Eye (tissue), 1 donor: Measurements from ENCODE around the gene CYTH3.
"Not testable (repeated sequence)": the region's sequence is repeated elsewhere in the genome, so short reads cannot be mapped to it uniquely, and the experiment has no call there.

ENCODE experiments used
- DNase-seq: peaks from one replicate; pipeline ENCODE4 v3.0.0-alpha.2; 2015

The CYTH3 gene, protein sequence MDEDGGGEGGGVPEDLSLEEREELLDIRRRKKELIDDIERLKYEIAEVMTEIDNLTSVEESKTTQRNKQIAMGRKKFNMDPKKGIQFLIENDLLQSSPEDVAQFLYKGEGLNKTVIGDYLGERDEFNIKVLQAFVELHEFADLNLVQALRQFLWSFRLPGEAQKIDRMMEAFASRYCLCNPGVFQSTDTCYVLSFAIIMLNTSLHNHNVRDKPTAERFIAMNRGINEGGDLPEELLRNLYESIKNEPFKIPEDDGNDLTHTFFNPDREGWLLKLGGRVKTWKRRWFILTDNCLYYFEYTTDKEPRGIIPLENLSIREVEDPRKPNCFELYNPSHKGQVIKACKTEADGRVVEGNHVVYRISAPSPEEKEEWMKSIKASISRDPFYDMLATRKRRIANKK

GRCh38 chr7:6272481-6273323 lies at the start of gene CYTH3:
CYTH3 (minus strand) TSS chr7:6272624; CDS start chr7:6272507, 117 bp downstream.
- DNase-seq = peak; percentile 92

- no peak for DNase-seq
Observed at GRCh38 chr7:6320791-6321190, 48.4 kb upstream of the CYTH3 start.

DNA sequence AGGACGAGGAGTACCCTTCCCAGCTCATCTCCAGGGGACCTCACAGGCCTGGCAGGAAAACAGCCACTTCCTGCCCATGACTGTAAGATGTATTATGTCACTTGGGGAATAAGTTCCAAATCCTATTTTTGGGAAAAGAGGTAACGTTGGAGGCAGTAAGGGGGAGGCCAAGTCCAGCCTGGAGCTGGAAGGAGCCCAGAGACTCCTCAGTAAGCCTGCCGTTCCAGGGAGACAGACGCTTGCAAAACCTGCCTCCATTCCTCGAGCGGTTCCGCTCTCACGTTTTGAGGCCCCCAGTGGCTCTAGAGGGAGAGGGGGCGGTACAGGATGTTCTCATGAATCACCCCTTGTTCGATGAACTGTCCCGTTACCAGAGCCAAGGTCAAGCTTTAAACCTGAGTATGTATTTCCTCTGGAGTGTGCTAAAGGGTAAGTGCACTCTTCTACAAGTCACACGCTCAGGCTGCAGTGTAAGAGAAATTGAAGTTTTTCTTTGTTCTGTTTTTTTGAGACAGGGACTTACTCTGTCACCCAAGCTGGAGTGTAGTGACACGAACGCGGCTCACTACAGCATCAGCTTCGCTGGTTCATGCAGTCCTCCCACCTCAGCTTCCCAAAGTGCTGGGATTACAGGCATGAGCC lies 45.5 kb upstream of the CYTH3 start:
- DNase-seq = peak; percentile 17

DNA sequence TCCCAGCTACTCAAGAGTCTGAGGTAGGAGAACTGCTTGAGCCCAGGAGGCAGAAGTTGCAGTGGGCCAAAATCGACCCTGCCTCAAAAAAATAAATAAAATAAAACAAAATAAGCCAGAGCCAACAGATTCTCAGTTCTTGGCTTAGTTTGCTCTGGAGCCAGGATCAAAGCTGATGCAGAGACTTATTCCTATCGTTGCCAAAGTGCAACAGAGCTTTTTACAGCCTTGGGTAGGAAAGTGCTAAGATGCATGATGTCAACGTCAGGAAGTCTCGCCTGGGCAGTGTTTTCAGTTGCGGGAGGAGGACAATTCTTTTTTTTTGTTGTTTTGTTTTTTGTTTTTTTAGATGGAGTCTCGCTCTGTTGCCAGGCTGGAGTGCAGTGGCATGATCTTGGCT lies 43.8 kb upstream of the CYTH3 start:
- DNase-seq = no peak

DNA sequence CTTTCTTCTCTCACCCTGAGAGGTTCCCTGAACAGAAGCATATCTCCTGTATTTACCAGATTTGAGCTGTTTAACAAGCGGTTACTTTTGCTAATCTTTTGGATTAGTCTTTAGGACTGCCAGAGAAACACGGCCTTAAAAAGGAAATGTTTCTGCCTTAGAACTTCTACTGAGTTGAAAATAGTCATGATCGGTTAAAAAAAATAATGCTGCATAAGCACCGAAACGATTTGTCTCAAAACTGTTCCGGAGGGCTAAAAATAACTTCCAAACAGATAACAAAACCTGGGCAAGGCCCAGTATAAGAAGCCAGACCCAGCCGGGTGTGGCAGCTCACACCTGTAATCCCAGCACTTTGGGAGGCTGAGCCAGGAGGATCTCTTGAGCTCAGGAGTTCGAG lies 43.3 kb upstream of the CYTH3 start:
- no peak for DNase-seq

- no peak for DNase-seq
Observed at GRCh38 chr7:6310271-6310993, 38.0 kb upstream of the CYTH3 start.

DNA sequence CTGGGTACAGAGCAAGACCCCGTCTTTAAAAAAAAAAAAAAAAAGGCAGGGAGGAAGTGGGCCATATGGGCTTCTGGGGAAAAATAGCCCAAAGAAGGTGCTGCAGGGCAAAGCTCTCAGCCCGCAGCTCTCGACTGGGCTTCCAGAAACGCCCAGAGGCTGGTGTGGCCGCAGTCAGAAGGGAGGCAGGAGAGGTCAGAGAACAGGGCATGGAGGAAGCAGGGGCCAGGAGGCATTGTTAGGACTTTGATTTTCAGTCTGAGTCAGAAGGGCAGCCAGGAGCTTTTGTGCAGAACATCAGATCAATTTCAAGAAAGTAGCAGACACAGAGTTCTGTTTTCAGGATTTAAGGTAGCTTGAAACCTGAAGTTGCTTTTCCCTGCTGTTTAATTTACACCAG lies 35.3 kb upstream of the CYTH3 start:
- no peak for DNase-seq

- peak; percentile 8 for DNase-seq
Observed at GRCh38 chr7:6306471-6306870, 34.0 kb upstream of the CYTH3 start.

- DNase-seq = no peak
Observed at GRCh38 chr7:6305330-6305729, 32.9 kb upstream of the CYTH3 start.

- not testable (repeated sequence) for DNase-seq
Observed at GRCh38 chr7:6301446-6301845, 29.0 kb upstream of the CYTH3 start.

- DNase-seq = no peak
Observed at GRCh38 chr7:6299774-6300173, 27.4 kb upstream of the CYTH3 start.

GRCh38 chr7:6294839-6295238 lies 22.4 kb upstream of the CYTH3 start:
- DNase-seq = peak; percentile 19

DNA sequence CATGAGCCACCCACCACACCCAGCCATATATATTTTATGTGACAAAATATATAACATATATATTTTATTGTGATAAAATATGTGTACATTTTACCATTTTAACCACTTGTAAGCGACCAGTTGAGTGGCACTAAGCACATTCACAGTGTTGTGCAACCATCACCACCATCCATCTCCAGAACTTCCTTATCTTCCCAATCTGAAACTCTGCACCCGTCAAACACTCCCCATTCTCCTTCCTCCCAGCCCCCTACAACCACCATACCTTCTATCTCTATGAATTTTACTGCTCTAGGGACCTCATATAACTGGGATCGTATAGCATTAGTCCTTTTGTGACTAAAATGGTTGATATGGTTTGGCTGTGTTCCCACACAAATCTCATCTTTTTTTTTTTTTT lies 20.8 kb upstream of the CYTH3 start:
- no peak for DNase-seq

DNA sequence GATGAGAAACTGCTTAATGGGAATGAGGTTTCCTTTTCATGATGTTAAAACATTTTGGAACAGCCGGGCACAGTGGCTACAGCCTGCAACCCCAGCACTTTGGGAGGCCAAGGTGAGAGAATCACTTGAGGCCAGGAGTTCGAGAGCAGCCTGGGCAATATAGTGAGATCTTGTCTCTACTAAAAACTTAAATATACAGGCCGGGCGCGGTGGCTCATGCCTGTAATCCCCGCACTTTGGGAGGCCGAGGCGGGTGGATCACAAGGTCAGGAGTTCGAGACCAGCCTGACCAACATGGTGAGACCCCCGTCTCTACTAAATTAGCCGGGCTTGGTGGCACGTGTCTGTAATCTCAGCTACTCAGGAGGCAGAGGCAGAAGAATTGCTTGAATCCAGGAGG lies 19.5 kb upstream of the CYTH3 start:
- not testable (repeated sequence) for DNase-seq

GRCh38 chr7:6291531-6291930 lies 19.1 kb upstream of the CYTH3 start:
- DNase-seq = no peak

- no peak for DNase-seq
Observed at GRCh38 chr7:6290319-6290741, 17.9 kb upstream of the CYTH3 start.

- no peak for DNase-seq
Observed at GRCh38 chr7:6288270-6288860, 15.9 kb upstream of the CYTH3 start.

- DNase-seq = no peak
Observed at GRCh38 chr7:6286486-6286885, 14.1 kb upstream of the CYTH3 start.

DNA sequence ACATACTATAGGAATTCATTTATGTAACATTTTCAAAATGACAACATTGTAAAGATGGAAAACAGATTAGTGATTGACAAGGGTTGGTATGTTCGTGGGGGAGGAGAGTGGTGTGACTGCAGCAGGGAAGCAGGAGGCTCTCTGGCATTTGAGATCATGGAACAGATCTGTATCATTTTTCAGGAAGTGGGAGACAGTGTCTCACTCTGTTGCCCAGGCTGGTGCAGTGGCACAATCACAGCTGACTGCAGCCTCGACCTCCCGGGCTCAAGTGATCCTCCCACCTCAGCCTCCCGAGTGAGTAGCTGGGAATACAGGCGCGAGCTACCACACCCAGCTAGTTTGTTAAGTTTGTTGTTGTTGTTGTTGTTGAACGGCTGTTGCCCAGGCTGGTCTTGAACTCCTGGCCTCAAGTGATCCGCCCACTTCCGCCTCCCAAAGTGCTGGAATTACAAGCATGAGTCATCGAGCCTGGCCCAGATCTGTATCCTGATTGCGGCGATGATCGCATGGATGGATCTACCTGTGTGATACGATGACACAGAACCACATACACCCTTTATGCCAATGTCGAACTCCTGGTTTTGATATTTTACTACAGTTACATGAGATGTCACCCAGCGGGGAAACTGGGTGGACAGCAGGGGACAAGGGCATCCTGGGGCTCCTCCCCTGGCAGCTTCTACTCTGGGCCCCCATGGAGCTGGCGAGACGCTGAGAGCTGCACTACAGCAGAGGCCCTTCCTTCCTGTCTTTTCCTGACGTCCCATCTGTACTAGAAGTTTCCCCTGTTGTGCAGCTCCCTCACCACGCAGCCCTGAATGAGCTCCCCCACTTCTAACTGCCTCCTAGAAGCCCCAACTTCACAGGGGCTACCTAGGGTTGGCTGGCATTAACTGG lies 12.3 kb upstream of the CYTH3 start:
- no peak for DNase-seq

DNA sequence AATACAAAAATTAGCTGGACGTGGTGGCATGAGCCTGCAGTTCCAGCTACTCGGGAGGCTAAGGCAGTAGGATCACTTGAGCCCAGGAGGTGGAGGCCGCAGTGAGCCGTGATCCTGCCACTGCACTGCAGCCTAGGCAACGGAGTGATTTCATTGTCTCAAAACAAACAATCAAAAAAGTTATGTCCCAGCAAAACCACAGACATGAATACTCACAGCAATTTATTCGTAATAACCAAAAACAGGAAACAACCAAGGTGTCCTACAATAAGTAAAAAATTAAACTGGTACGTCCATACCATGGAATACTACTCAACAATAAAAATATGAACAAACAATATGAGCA lies 11.6 kb upstream of the CYTH3 start:
- DNase-seq = no peak

DNA sequence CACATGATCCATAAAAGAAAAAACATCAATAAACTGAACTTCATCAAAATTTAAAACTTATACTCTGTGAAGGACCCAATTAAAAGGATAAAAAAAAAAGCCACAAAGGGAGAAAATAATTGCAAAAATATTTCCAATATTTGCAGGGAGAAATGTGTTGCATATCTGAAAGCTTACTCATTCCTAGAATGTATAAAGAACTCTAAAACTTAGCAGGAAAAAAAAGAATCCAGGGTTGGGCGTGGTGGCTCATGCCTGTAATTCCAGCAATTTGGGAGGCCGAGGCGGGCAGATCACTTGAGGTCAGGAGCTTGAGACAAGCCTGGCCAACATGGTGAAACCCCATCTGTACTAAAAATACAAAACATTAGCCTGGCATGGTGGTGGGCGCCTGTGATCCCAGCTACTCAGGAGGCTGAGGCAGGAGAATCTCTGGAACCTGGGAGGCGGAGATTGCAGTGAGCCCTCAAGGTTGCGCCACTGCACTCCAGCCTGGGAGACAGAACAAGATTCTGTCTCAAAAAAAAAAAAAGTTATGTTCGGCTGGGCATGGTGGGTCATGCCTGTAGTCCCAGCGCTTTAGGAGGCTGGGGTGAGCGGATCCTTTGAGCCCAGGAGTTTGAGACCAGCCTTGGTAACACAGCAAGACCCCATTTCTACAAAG lies 11.1 kb upstream of the CYTH3 start:
- not testable (repeated sequence) for DNase-seq
